Measurements from ENCODE around the gene TIMM22.

Gene TIMM22

GRCh38 chr17:1050246-1050995, 53.5 kb downstream of the TIMM22 start:
- H3K27ac ChIP-seq (ENCODE audit: low read length), result no peak overlapping the region

GRCh38 chr17:1050996-1051925, 54.3 kb downstream of the TIMM22 start:
- Histone ChIP-seq H3K4me2 (ENCODE audit: low read depth, low read length) (no peak overlapping the region), H2AFZ (ENCODE audit: low read length) (no peak overlapping the region), H3K36me3 (replicated peaks; ENCODE audit: insufficient read depth, low read length) (no peaks in the 10 kb centered on the region), H3F3A (ENCODE audit: insufficient read depth, low read length) (no peaks in the 10 kb centered on the region), H3K4me1 (ENCODE audit: low read length) (no peaks in the 10 kb centered on the region), H3K9me3 (replicated peaks; ENCODE audit: insufficient read depth, low read length) (no peaks in the 10 kb centered on the region), H3K9ac (ENCODE audit: low read length) (no peak overlapping the region), H3K27ac (ENCODE audit: low read length) (no peak overlapping the region), H3K9me2 (replicated peaks; ENCODE audit: insufficient read depth, low read length) (no peaks in the 10 kb centered on the region), H4K20me1 (ENCODE audit: insufficient read depth, low read length) (no peaks in the 10 kb centered on the region), H3K79me2 (ENCODE audit: low read length) (no peaks in the 10 kb centered on the region), H3K27me3 (replicated peaks; ENCODE audit: insufficient read depth, low read length) (no peaks in the 10 kb centered on the region), H3K4me3 (ENCODE audit: low read length) (no peak overlapping the region)
- no peak for DNase-seq
- TF ChIP-seq, protein P1, sequence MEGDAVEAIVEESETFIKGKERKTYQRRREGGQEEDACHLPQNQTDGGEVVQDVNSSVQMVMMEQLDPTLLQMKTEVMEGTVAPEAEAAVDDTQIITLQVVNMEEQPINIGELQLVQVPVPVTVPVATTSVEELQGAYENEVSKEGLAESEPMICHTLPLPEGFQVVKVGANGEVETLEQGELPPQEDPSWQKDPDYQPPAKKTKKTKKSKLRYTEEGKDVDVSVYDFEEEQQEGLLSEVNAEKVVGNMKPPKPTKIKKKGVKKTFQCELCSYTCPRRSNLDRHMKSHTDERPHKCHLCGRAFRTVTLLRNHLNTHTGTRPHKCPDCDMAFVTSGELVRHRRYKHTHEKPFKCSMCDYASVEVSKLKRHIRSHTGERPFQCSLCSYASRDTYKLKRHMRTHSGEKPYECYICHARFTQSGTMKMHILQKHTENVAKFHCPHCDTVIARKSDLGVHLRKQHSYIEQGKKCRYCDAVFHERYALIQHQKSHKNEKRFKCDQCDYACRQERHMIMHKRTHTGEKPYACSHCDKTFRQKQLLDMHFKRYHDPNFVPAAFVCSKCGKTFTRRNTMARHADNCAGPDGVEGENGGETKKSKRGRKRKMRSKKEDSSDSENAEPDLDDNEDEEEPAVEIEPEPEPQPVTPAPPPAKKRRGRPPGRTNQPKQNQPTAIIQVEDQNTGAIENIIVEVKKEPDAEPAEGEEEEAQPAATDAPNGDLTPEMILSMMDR (IDR thresholded peaks at IDR 0.05; ENCODE audit: low read length), result no peak
- TF ChIP-seq EZH2 (optimal IDR thresholded peaks at IDR 0.05; ENCODE audit: low read depth, low read length) (no peak), EZH2phosphoT487 (IDR thresholded peaks at IDR 0.05; ENCODE audit: low read length) (no peak)

More at GRCh38 chr17:1050246-1050995, 53.5 kb downstream of the TIMM22 start:
- Histone ChIP-seq H3K9ac (ENCODE audit: low read length) (no peak overlapping the region), H3K9me2 (replicated peaks; ENCODE audit: insufficient read depth, low read length) (no peaks in the 10 kb centered on the region), H3K27me3 (replicated peaks; ENCODE audit: insufficient read depth, low read length) (no peaks in the 10 kb centered on the region), H3F3A (ENCODE audit: insufficient read depth, low read length) (no peaks in the 10 kb centered on the region), H2AFZ (ENCODE audit: low read length) (no peak overlapping the region), H3K4me2 (ENCODE audit: low read depth, low read length) (no peak overlapping the region), H3K4me3 (ENCODE audit: low read length) (no peak overlapping the region), H3K4me1 (ENCODE audit: low read length) (no peaks in the 10 kb centered on the region), H4K20me1 (ENCODE audit: insufficient read depth, low read length) (no peaks in the 10 kb centered on the region), H3K79me2 (ENCODE audit: low read length) (no peaks in the 10 kb centered on the region), H3K36me3 (replicated peaks; ENCODE audit: insufficient read depth, low read length) (no peaks in the 10 kb centered on the region), H3K9me3 (replicated peaks; ENCODE audit: insufficient read depth, low read length) (no peaks in the 10 kb centered on the region)
- TF ChIP-seq, protein P1 (IDR thresholded peaks at IDR 0.05; ENCODE audit: low read length), result no peak
- TF ChIP-seq EZH2 (optimal IDR thresholded peaks at IDR 0.05; ENCODE audit: low read depth, low read length) (no peak), EZH2phosphoT487 (IDR thresholded peaks at IDR 0.05; ENCODE audit: low read length) (no peak)
- no peak for DNase-seq

Measured in MM.1S (cell line).